ENCODE results near the gene KCNS1.

The KCNS1 gene

DNA sequence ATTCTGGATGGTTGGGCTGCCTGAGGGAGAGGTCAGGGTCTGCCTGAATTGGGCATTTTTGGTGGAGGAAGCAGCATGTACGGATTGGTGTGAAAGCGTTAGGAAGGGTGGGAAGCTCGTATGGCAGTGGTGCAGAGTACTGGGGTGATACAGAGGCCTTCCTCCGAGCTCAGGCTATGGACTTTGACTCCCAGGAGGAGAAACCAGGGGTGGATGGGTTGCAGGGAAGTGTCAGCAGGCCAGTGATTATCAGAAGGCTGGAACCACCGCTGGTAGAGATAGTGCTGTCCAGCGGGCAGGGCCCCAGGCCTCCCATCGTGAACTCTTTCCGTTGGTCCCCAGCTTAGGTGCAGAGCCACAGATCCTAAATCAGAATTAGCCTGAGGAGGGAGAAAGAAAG, 8.7 kb upstream of the KCNS1 start:
- DNase-seq (ENCODE audit: low read depth) = no peak

DNA sequence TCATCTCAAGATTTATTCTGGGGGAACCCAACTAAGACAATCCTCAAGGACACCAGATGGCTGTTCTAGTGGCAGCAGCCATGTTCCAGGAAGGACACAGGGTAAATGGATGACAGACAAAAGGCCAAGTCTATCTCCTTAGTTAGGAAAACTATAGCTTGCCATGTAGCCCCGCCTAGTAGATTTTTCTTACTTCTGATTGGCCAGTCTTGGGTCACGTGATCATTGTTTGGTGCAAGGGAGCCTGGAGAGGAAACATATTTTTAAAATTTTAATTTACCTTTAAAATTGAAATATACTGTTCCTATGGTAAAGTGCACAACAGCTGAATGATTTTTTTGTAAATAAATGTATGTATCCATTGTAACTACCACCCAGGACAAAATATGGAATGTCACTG, 4.4 kb upstream of the KCNS1 start:
- no peak for DNase-seq (ENCODE audit: low read depth)

DNA sequence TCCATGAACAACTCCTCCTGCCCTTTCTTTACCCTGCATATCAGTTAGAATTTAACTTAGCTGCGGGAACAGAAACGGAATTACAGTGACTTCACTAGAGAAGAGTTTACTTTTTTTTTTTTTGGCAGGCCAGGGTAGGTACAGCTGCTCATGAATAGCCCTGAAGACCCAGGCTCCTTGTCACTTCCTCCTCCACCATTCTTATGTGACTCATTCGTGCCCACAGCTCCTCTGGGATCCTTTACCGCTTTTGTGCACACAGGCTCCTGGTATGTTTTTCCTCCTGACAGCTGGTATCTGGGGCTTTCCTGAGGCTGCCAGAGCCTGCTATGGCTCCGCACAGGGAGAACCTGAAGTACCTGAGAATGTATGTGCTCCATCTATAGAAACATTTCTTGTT, 3.9 kb upstream of the KCNS1 start:
- DNase-seq (ENCODE audit: low read depth) = no peak

DNA sequence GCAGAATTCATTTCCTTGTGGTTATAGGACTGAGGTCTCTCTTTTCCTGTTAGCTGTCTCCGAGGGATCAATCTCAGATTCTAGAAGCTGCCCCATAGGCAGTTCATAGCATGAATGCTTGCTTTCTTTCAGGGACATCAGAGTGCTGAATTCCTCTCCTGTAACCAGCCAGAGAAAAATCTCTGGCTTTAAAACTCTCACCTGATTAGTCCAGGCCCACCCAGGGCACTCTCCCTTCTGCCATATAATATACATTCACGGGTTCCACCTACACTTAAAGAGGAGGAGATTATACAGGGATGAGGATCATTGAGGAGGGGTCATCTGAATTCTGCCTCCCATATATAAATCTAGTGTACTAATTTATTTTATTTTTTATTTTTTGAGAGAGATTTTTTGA, 2.1 kb upstream of the KCNS1 start:
- DNase-seq (ENCODE audit: low read depth) = no peak

DNA sequence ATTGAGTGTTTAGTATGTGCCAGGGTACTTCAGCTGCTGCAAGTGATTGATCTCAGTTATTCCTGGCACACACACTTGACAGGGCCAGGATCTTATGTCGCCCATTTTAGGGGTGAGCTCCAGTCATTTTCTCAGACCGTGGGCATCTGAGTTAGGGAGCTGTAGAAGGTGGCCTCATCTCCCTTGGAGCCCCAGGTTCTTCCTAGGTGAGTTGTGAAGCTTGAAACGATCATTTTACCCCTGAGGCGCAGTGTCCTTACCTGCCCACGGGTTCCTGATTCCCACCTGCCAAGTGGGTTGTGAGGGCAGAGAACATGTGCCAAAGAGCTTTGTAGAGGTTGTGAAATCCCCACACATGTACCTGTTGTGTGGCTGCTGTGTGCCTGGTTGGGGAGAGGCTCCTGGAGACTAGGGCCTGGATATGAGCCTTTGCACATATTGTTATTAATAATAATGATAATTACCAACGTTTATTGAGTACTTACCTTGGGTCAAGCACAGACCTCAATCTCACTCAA, 465 bp upstream of the KCNS1 start:
- no peak for DNase-seq (ENCODE audit: low read depth)

DNA sequence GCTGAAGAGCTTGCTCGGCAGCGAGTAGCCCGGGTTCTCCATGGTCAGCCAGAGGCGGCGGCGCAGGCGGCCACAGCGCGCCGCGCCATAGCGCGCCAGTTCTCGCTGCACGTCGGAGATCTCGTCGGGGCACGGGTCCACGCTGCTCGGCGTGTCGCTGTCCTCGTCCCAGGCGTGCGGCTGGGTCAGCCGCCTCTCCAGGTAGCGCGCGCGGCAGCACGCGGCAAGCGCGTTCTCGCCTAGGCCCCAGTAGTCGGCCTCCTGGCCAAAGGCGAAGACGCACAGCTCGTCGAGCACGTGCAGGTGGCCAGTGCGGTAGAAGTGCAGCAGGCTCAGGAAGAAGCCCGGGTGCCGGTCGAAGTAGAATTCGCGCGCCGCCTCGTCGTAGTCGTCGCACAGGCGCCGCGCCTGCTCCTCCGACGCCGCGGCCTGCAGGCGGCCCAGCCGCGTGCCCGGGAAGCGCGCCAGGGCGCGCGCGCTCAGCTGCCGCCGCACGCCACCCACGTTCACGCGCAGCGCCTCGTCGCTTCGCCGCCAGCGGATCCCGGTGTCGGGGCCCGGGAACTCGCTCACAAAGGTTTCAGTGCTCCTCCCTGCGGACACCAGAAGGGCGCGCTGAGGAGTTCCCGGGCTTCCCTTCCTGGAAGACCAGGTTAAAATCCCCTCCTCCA, 2.7 kb downstream of the KCNS1 start:
- DNase-seq (ENCODE audit: low read depth) = no peak

DNA sequence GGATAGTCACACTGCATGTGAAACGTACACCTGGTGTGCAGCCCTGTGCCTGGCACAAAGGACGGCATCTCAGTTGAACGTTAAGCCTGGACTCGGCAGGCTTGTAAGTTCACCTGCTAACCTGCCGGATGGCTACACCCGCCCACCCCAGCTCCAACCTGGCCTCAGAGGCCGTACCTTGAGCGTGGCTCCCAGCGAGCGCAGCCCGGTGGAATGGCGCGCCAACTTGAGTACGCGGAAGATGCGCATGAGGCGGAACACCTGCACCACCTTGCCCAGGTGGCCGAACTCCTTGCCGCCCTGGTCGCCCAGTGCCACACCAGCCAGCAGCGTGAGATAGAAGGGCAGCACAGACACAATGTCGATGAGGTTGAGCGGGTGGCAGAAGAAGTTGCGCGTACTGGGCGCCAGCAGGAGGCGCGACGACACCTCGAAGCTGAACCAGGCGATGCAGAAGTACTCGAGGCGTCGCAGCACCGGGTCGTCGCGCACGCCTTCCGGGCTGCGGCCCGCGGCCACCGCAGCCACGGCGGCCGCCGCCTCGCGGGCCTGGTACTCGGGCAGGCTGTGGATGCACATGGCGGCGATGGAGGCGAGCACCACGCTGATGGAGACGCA, 3.3 kb downstream of the KCNS1 start:
- no peak for DNase-seq (ENCODE audit: low read depth)

DNA sequence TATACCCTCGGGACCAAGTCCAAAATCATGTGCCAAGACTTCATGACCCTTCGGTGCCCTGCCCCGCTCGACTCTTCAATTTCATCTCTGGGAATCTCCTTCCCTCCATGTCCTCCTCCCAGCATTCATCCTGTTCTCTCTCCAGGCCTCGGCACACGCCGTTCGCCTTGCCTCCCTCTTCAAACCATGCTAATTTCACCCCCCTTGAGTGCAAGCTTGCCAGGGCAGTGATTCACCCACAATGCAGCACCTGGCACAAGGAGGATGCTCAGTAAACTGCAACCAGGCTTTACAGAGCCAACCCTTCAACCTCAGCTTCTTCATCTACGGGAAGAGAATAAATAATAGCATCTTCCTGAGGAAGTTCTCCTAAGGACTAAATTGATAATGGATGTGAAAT, 4.1 kb downstream of the KCNS1 start:
- no peak for DNase-seq (ENCODE audit: low read depth)

DNA sequence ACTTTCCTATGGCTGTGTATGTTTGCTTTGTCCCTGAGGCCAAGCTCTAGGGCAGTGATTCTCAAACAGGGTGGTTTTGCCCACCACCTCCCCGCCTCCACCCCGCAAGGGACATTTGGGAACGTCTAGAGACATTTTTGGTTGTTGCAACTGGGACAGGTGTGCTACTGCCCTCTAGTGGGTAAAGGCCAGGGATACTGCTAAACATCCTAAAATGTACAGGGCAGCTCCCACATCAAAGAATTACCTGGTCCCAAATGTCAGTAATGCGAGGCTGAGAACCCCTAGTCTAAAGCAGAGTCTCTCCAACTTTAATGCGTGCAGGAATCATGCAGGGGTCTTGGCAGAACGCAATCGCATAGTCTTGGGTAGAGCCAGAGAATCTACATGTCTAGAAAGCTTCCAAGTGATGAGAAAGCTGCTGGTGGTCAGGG, 5.1 kb downstream of the KCNS1 start:
- no peak for DNase-seq (ENCODE audit: low read depth)

DNA sequence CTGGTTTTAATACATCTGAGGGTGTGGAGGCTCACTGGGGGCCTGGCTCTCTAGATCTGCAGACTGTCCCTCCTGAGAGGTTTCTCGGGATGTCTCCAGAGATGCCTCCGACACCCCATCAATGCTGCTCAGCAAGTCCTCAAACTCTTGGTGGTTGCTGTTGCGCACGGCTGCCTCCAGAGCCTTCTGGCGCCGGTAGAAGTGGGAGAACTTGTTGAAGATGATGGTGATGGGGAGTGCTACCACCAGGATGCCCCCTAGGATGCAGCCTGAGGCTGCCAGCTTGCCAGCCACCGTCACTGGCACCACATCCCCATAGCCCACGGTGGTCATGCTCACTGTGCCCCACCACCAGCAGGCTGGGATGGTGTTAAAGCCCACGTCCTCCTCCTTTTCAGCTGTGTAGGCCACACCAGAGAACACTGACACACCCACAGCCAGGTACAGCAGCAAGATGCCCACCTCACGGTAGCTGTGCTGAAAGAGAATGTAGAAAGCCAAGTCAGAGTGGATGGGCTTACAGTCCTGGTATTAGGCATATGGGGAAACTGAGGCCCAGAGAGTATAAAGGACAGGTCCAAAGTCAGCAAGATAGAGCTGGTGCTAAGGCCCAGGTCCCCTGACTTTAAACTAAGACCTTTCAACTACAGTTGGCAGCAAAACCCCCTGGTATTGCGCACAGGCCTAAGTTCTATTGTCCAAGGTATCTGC, 5.9 kb downstream of the KCNS1 start:
- DNase-seq (ENCODE audit: low read depth) = no peak

DNA sequence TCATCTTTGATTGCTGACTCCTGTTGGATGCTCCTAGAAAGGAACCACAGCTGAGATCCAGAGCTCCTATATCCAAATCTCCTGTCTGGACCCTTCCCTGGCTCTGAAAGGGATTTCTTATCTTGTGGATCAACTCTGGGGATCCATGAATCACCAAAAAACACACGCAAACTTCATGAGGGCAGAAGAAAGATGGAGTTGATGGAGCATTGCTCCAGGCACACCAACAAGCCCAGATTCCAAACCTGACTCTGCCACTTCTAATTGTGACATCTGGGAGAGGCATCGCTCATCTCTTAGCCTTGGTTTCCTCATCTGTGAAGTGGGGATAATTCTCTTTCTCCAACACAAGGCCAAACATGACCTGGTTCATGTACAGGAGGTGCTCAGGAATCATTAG, 6.7 kb downstream of the KCNS1 start:
- DNase-seq (ENCODE audit: low read depth) = no peak

DNA sequence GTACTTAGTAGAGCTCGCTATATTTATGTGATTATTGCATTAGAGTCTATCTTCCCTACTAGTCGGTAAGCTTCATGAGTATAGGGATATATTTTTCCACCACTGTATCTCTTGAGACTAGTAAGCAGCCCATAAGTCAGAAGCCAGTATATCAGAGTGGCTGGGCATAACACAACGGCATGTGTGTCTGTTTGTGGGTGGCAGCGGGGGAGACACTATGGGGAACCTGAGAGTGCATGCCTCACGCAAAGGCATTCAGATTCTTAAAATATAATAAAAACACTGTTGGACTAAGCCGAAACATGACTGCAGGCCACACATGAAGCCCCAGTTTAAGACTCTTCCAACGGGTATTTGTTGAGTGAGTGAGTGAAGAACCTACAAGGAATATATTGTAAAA, 8.0 kb downstream of the KCNS1 start:
- no peak for DNase-seq (ENCODE audit: low read depth)

DNA sequence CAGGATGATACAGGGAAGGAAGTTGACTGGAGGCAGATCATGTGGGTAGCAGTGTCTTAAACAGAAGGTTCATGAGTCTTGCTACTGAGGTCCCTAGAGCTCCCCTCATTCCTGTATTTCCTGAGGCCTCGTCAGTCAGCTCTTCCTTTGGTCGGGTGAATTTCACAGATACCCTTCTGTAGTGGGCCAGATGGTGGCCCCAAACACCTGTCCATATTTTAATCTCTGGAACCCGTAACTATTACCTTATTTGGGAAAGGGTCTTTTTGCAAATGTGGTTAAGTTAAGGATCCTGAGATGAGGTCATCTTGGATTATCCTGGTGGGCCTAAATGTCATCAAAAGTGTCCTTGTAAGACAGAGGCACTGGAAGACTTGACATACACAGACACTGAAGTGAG, 9.6 kb downstream of the KCNS1 start:
- DNase-seq (ENCODE audit: low read depth) = no peak

DNA sequence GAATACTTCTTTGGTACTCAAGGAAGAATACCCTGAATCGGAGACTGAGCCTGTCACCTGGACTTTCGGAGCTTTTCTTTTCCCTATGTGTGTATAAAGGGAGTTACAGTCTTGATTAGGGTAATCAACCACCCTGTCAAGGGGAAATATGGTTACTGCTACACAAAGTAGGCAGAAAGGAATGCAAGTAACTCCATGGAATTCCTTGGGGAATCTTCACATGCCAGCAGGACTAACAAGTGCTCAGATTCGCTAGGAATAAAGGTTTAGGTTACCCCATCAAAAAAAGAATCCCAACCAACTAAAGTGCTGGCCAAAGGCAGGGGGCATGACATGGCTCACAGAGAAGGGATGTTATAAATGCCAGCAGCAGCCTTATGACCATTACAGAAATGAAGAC, 10.4 kb downstream of the KCNS1 start:
- no peak for DNase-seq (ENCODE audit: low read depth)

DNA sequence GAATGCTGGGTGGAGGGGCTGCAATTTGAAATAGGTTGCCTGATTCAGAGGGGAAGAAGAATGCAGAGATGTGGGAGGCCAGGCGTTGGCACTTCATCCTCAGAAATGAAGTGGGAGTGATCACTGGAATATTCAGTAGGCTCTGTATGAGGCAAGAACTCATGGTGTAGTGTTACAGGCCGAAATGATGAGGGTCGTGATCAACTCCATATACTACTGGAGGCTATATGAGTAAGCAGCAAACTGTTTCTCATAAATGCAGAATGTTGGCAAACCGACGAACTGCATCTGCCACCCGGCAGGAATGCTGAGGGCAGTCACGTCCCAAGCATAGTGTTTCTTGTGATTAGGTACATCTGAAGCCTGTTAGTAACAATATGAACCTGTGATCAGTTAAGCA, 12.7 kb downstream of the KCNS1 start:
- no peak for DNase-seq (ENCODE audit: low read depth)

DNA sequence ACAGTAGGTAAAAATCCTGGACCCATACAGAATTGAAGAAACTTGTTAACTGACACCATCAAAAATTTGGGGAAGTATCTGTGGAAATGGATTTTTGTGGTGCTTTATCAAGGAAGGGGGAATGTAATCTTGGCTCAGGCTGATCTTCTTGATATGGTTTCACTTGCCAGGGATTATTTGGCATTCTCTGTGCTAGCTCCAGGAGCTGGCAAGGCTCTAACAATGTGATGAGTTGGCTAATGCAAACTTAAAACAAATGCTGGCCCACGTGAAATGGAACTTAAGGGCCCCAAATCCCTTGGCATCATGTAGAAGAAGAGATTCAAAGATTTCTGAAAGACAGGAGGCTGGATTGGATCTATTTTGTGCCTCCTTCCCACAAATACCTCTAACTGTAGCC, 13.1 kb downstream of the KCNS1 start:
- no peak for DNase-seq (ENCODE audit: low read depth)

DNA sequence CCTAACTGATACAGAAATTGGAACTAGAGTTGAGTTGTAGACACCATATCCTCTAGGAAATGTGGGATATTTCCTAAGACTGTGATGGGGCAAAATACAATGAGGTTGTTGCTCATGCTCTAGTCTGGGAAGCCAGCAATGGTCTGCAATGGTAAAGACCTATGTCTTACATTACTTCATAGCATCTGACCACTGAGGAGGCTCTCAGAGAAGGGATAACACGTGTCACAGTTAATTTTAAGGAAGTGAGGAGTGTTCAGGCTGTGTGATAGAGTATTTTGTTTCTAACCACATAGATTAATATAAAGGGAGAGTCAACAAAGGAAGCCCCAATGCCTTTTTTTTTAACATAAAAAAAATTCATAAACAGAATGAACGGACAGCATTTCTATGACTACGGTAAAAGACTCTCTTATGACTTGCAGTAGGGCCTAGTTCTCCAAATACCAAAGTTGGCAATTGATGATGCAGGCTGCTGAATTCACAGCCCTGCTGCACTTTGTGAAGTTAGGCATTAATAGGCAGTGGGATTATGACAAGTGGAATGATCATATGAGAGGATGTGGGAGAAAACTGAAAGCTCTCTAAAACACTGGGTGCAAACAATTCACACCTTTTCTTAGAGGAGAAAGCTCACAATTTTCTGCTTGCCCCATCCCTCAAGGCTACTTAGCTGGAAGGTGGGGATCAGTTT, 13.7 kb downstream of the KCNS1 start:
- DNase-seq (ENCODE audit: low read depth) = no peak

DNA sequence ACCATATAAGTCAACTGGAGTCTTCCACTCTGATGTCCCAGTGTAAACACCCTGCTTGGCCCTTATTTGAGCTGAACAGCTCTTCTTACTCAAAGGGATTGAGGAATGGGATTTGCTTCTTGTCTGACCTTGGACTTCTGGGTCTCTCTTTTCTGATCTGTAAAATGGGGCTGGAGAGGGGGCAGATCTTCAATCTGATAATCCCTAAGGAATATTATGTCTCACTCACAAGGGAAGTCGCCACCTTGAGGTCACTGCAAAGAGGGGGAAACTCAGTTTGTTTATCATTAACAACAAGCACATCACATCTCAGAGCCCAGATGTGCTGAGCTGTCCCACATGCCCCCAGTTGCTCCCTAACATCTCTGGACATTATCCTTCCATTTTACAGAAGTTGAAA, 15.1 kb downstream of the KCNS1 start:
- DNase-seq (ENCODE audit: low read depth) = no peak

DNA sequence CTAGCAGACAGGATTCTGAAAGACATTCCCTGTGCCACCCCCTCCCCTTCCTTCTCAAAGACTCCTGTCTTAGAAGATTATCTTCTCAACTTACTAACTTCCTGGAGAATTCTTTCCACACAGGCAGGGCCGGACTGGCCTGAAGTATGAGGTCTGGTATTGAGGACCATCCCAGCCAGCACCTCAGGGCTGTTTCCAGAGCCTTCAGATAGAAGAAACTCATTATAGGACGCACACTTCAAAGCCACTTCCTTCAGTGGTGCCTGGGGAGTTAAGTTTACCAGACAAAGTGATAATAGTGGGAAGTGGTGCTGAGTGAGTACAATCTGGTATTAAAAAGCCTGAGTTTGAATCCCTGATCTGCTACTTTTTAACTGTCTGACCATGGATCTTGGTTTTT, 15.6 kb downstream of the KCNS1 start:
- no peak for DNase-seq (ENCODE audit: low read depth)

DNA sequence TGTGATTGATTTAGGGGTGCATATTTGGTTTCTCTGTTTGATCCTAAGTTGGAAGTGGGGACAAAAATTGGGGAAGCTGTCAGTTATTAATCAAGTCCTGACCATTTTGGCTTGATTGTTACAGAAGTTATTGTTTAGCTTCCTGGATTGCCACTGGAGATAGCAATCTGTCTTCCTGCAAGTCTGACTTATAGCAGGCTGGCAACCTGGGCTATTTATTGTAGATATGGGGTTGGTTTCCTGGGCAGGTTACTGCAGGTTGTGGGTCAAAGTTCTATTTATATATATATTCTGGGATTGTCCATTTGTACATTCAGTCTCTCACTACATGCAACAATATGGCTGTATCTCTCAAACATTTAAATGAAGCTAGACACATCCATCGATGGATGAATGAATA, 17.8 kb downstream of the KCNS1 start:
- no peak for DNase-seq (ENCODE audit: low read depth)

DNA sequence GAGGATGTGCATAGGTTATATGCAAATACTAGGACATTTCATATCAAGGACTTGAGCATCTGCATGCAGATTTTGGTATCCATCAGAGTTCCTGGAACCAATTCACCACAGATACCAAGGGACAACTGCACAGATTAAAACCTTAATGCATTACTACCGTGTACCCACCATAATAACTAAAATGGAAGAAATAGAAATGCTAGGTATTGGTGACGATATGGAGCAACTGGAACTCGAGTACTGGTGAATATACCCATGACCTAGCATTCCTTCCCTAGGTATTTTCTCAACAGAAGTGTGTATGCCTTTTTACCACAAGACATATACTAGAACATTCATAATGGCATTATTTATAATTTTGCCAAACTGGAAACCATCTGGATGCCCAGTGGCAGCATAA, 18.5 kb downstream of the KCNS1 start:
- DNase-seq (ENCODE audit: low read depth) = no peak

DNA sequence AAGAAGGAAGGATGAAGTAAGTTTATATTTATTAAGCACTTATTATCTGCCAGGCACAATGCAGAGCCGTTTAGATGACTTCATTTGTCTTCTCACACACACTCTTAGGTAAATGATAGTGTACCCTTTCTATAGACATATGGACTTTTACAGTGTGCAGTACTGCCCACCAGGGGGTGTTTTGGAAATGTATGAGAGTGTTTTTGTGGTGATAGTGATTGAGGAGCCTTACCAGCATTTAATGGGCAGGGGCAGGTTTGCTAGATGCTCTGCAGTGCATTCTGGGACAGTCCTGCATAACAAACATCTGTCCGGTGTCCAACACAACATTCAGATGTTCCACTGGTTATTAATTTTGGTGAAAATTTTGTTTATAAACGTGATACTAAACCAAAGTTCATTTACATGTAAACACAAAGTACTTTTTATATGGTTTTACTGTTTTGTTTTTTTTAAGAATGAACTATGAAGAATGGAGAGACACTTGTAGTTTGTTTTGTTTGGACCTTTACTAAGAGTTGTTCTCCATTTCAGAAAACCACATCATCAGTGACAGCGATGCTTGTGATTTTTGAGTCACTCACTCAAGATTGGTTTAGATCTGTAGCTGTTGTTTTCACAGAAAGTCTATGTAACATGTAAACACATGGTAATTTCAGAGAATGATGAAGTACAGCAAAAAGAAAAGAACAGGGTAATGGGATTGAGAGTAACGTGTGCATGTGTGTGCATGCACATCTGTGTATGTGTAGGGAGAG, 19.9 kb downstream of the KCNS1 start:
- DNase-seq (ENCODE audit: low read depth) = no peak
